HS-27A (cell line): ENCODE results near the gene TNK2.
"Not testable (repeated sequence)": the region's sequence is repeated elsewhere in the genome, so short reads cannot be mapped to it uniquely, and the experiment has no call there.

Experiments
- DNase-seq: peaks from one replicate; pipeline ENCODE4 v3.0.0-alpha.2; 2012; ENCODE audit warnings: low read depth, missing footprints

The TNK2 gene

DNA sequence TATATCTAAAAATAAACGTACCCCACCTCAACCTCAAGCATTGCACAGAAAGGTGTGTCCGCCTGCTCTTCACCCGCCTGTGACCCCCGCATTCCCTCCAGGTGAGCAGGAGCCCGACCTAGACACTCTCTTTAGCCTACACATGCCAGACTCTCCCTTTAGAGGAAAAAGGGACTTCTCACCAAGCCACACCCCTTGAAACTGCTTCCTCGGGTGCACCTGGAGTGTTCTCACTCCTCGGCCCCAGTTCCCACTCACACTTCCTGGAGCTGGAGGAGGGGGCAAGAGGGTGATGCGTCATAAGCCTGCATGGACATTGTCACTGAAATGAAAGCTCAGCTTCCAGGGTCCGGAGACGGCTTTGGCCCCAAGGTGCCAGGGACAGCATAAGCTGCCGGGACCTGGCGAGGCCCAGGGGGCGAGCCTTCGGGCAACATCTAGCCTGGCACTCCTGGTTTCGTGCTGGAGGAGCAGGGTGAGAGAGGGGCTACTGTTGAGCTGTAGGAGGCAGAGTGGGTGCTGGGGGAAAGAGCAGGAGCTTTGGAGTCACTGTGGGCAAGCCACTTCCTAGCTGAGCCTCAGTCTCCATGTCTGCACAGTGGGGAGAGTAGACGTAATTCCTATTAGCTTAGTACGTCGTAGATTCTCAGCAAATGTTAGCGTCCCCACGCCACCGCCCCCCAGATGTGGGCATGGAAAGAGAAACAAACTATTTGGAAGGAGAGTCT is 86.8 kb downstream of the TNK2 start:
- DNase-seq, result no peak

DNA sequence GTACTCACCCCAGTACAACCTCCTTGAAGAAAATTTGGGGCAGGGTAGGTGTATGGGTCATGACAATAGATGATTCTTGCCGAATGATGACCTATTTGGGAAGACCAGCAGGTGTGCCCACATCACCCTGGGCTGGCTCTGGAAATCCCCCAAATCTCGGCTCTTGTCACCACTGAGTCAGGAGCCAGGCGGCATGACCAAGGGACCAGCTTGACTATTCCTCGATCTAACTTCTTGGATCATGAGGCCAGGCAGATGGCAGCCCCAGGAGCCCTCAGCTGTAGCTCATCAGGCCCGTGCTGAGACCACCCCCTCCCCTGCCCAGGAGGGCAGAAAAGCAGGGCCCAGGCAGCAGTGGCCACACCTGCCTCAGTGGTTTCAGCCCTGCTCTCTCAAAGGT is 87.5 kb downstream of the TNK2 start:
- no peak for DNase-seq

DNA sequence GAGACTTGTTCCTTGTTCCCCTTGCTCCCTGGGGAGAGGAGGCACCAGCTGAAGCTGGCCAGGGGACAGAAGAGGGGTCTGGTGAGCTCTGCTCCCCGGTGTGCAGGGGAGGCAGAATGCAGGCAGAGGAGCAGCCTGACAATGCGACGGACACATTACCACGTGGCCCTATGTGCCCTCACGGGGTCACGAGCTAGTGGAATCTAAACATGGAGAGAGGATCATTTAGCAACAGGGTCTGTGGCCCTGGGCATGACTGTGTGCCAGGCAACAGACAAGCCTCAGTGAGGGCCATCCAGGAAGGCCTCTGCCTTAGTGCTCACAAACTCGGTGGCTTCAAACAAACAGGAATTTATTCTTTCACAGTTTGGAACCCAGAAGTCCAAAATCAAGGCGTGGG is 88.2 kb downstream of the TNK2 start:
- no peak for DNase-seq

DNA sequence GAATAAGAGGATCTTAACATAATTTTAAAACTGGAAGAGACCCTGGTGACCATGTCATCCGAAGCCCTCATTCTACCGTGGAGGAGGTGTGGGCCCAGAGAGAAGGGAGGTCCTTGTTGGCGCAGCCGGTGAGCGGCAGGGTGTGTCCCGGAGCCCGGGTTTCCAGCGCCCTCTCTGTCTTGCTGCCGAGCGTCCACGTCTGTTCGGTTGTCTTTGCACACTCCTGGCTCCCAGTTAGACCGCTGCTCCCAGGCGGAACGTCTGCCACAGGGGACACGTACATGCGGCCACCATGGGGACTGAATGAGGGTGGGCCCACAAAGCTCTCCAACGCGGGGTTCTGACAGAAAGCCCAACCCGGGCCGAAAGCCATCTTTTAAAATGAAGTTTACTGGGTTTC is 90.0 kb downstream of the TNK2 start:
- no peak for DNase-seq

DNA sequence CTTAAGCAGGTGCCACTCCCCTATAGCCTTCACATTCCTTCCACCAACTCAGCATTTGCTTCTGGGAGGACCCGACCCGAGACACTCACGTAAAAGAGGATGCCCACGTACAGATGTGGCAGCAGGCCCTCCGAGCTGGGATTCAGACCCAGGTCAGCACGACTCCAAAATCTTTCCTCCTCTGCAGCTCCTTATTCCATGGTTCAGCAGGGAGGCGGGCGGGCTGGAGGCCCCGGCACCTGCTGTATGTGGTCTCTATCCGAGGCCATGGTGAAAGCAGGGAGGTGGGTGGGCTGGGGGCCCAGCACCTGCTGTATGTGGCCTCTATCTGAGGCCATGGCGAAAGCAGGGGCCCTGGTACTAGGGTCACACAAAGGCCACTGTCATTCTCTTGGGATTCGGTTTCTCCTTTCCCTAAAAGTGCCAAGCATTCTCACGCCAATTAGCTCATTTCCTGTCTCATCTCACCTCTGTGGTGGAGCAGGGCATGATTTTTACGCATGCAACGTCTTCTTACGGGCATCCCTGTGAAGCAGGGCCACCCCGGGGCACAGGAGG is 90.7 kb downstream of the TNK2 start:
- DNase-seq, result no peak

DNA sequence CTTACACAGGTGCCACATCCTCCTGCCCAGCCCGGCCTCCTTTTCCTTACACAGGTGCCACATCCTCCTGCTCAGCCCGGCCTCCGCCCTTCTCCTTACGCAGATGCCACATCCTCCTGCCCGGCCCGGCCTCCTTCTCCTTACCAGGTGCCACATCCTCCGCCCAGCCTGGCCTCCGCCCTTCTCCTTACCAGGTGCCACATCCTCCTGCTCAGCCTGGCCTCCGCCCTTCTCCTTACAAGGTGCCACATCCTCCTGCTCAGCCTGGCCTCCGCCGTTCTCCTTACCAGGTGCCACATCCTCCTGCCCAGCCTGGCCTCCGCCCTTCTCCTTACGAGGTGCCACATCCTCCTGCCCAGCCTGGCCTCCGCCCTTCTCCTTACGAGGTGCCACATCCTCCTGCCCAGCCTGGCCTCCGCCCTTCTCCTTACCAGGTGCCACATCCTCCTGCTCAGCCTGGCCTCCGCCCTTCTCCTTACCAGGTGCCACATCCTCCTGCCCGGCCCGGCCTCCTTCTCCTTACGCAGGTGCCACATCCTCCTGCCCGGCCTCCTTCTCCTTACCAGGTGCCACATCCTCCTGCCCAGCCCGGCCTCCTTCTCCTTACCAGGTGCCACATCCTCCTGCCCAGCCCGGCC is 92.0 kb downstream of the TNK2 start:
- not testable (repeated sequence) for DNase-seq

DNA sequence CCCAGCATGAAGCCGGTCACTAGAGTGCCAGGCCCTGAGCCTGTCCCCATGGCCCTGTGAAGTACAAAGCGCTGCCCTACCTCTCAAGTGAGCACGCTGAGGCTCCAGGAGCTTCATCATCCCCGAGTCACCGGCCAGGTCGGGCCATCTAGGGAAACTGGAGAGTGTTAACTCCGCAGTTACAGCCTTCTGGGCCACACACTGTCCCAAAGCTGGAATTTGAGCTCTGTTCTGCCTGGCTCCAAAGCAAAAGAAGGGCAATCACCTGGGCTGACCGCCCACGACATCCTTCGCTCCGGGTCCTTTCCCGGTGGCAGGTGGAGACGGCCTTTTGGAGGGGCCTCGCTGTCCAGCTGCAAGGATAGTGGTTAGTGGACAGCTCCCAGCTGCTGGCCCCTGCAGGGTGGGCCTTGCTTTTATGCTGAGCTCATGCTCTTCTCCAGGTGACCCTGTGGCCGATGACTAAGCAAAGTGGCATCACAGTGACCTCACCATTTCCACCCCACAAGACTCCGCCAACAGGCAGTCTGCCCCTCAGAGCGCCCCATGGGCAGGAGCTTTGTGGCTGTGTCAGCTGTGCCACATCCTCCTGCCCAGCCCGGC is 93.1 kb downstream of the TNK2 start:
- DNase-seq, result no peak

DNA sequence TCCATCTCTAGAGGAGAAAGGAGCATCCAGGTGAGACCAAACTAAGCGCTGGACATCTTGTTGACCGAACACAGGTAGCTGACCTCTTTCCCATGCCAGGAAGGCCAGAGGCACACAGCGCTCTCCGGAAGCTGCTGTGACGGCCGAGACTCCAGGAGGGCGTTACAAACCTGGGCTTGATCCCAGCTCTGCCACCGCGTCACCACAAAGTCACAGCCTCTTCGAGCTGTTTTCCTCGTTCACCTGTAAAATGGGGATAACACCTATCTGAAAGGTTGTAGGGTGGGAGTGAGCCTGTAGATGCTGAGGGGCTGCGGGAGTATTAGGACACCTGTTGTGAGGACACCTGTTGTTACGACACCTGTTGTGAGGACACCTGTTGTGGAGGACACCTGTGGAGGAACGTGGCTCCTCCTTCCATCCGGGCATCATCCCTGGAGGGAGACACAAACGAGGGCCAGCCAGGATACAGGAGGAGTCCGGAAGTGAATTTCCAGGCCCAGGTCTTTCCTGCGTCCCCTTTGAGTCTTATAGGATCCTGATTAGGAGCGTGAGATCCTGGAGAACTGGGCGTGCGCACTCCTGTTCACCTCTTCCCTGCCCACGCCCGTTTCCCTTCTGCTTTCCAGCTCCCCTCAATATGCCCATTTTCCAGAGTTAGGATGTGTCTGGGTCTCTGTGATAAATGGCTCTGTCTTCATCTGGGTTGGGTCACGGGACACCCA is 94.3 kb downstream of the TNK2 start:
- DNase-seq, result no peak
